OCI-LY7 (cell line): ENCODE data around the gene SYNGR4. TPM values are rescaled to one million over a fixed set of nuclear protein-coding genes. Genes with fewer than 3 reads are reported as not detected.
A peak's percentile ranks its signal among the peaks of the same experiment; 100 is the strongest.
"Not testable (repeated sequence)": the region's sequence is repeated elsewhere in the genome, so short reads cannot be mapped to it uniquely, and the experiment has no call there.

ENCODE experiments used
- BruUV-seq: library from RNA; stranded (reverse); fragments of 400-500 nt; replicated peaks from 2 replicates; lab custom pipeline; 2021; lab: Mats Ljungman, UMichigan
- CTCF ChIA-PET: fragments of 300-600 bp; sonication (Branson Sonifier 250); formaldehyde crosslinking; loops from one replicate; lab custom pipeline; 2022; ENCODE audit warnings: antibody characterized with exemption; ENCODE audit not compliant: unreplicated experiment; lab: Charles Lee
- POLR2A ChIA-PET: fragments of 300-600 bp; sonication (Branson Sonifier 250); formaldehyde crosslinking; loops from one replicate; lab custom pipeline; 2022; ENCODE audit warnings: antibody characterized with exemption; lab: Charles Lee
- DNase-seq: peaks from one replicate; pipeline ENCODE4 v3.0.0-alpha.2; 2015; ENCODE audit warnings: low spot score
- H2AFZ ChIP-seq: fragments of 200-600 bp; sonication (generic), shearing (Covaris generic); 2 replicates; pipeline ENCODE4 v1.6.1; 2014; ENCODE audit warnings: mild to moderate bottlenecking, antibody characterized with exemption, low read length, moderate library complexity
- H3K27ac ChIP-seq: fragments of 200-600 bp; sonication (generic); 2 replicates; pipeline ENCODE4 v1.5.1; 2014; ENCODE audit warnings: mixed run types, low read depth, mild to moderate bottlenecking, moderate library complexity, low read length, inconsistent platforms; ENCODE audit not compliant: poor library complexity, severe bottlenecking
- H3K36me3 ChIP-seq: fragments of 200-600 bp; sonication (generic); 2 replicates; pipeline ENCODE4 v1.6.1; 2014; ENCODE audit warnings: mild to moderate bottlenecking, antibody characterized with exemption, low read length, moderate library complexity, mixed read lengths; ENCODE audit not compliant: insufficient read depth
- H3K4me1 ChIP-seq: fragments of 200-600 bp; sonication (generic); 2 replicates; pipeline ENCODE4 v1.5.1; 2014; ENCODE audit warnings: mild to moderate bottlenecking, low read length; ENCODE audit not compliant: insufficient read depth, poor library complexity, severe bottlenecking
- H3K4me2 ChIP-seq: fragments of 200-600 bp; sonication (generic); 2 replicates; pipeline ENCODE4 v1.6.1; 2014; ENCODE audit warnings: mild to moderate bottlenecking, low read length
- H3K4me3 ChIP-seq: fragments of 200-600 bp; sonication (generic); 2 replicates; pipeline ENCODE4 v1.5.1; 2014; ENCODE audit warnings: mild to moderate bottlenecking, low read depth, low read length; ENCODE audit not compliant: poor library complexity, severe bottlenecking
- H3K79me2 ChIP-seq: fragments of 200-600 bp; sonication (generic); 2 replicates; pipeline ENCODE4 v1.6.1; 2016; ENCODE audit warnings: low read depth, mild to moderate bottlenecking, low read length, moderate library complexity, mixed read lengths; ENCODE audit not compliant: insufficient read depth
- H3K9me2 ChIP-seq: fragments of 200-600 bp; sonication (generic); 2 replicates; pipeline ENCODE4 v1.6.1; 2016; ENCODE audit warnings: mild to moderate bottlenecking, low read length, mixed read lengths; ENCODE audit not compliant: insufficient read depth
- H3K9me3 ChIP-seq: fragments of 200-600 bp; sonication (generic); 2 replicates; pipeline ENCODE4 v1.6.1; 2014; ENCODE audit warnings: mild to moderate bottlenecking, mixed run types, low read length, mixed read lengths
- H4K20me1 ChIP-seq: fragments of 200-600 bp; sonication (generic); 2 replicates; pipeline ENCODE4 v1.6.1; 2014; ENCODE audit warnings: mild to moderate bottlenecking, antibody characterized with exemption, low read length, moderate library complexity, mixed read lengths; ENCODE audit not compliant: insufficient read depth
- EZH2phosphoT487 ChIP-seq: fragments of 200-600 bp; sonication (generic); IDR thresholded peaks from 2 replicates; pipeline ENCODE4 v1.6.1; 2018; ENCODE audit warnings: low read depth, borderline replicate concordance, mild to moderate bottlenecking, mixed run types, antibody characterized with exemption, low read length, moderate library complexity, mixed read lengths
- intact Hi-C: fragments of 100-400 bp; cut with micrococcal nuclease; formaldehyde crosslinking; loops from one replicate; pipeline ENCODE4 v1.10.0; 2022; ENCODE audit not compliant: unreplicated experiment
- total RNA-seq, 2 experiments: library from RNA; depleted of rRNA in 1 of 2; stranded (reverse); fragments of >200 nt in 1 of 2; shearing (Covaris generic) in 1 of 2; gene quantifications; 2 replicates each; pipeline ENCODE4 v1.2.3, GENCODE V29; 2014 to 2022
- TF ChIP-seq, protein P1 (sequence below): fragments of 200-600 bp; sonication (generic); conservative IDR thresholded peaks from 2 replicates; pipeline ENCODE4 v1.5.1; 2014; ENCODE audit warnings: mild to moderate bottlenecking, antibody characterized with exemption, low read length, moderate library complexity, mixed read lengths

Gene SYNGR4
- total RNA-seq, 2 experiments from 2014 or later, result 0.38 to 1.2 TPM

DNA sequence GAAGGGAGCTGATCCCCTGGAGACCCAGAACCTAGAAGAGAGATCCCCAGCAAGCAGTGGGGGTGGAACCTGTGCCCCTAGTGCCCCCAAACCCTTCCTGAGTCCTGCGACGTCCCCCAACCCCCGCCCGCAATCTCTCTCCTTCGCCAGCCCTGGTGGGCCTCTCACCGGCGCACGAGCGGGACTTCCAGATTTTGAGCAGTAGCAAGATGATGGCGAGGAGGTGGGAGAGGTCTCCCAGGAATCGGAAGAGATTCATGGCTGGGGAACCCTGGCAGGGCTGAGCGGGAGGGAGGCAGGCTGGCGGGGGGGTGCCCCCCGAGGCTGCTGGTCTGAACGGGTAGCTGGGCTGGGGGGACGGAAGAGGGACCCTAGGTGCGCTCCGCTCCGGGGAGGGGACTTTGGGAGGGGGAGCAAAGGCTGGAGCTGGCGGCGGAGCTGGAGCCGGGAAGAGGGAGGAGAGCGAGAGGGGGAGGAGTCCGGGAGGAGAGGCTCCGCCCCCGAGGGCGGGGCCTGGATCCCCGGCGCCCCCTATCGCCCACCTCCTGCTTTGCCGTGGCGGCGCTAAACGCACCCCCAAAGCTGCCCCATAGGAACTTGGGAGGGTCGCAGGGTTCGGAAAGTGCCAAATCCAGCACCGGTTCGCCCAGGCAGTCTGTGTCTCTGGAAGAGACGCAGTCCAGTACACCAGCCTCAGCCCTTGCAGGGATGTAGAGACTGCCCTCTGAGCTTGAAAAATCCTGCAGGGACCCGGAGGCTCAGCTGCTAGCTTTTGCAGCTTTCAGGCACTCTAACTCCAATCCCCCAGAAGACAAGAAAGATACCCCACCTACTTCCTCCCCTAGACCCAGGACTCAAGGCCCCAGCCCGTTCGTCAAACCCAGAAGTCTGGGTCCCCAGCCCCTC, 27.2 kb downstream of the SYNGR4 start, which contains the start of gene KDELR1:
KDELR1 (minus strand) TSS at position 452 of the 906 bp plus-strand sequence; CDS start at position 259, 193 bp downstream.
- H3K79me2 ChIP-seq, result peaks cover 15% of the 10 kb centered on the region; the same call in 1 of the 2 replicates
- peak within 1 kb of the TSS; percentile 91 for H3K4me2 ChIP-seq
- H3K9me3 ChIP-seq, result no peaks in the 10 kb centered on the region
- no peaks in the 10 kb centered on the region for H4K20me1 ChIP-seq
- CTCF ChIA-PET, result interaction anchor here (1.0 kb wide), 1 partner anchor 40 kb away, joined by 3 read pairs; no protein-coding TSS in a partner anchor
- peaks cover 15% of the 10 kb centered on the region for H3K4me1 ChIP-seq
- TF ChIP-seq EZH2phosphoT487, result no peak
- TF ChIP-seq, protein P1, sequence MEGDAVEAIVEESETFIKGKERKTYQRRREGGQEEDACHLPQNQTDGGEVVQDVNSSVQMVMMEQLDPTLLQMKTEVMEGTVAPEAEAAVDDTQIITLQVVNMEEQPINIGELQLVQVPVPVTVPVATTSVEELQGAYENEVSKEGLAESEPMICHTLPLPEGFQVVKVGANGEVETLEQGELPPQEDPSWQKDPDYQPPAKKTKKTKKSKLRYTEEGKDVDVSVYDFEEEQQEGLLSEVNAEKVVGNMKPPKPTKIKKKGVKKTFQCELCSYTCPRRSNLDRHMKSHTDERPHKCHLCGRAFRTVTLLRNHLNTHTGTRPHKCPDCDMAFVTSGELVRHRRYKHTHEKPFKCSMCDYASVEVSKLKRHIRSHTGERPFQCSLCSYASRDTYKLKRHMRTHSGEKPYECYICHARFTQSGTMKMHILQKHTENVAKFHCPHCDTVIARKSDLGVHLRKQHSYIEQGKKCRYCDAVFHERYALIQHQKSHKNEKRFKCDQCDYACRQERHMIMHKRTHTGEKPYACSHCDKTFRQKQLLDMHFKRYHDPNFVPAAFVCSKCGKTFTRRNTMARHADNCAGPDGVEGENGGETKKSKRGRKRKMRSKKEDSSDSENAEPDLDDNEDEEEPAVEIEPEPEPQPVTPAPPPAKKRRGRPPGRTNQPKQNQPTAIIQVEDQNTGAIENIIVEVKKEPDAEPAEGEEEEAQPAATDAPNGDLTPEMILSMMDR, result peak; percentile 96
- H3K9me2 ChIP-seq, result no peaks in the 10 kb centered on the region
- H3K4me3 ChIP-seq, result peak within 1 kb of the TSS; percentile 88
- intact Hi-C loops, result loop anchor here (2.0 to 5.0 kb wide), 2 partner anchors 56 to 101 kb away; partner anchors contain the start of gene GRWD1
- peak; percentile 72 for DNase-seq
- H3K36me3 ChIP-seq, result peaks cover 30% of the 10 kb centered on the region
- H2AFZ ChIP-seq, result peak within 1 kb of the TSS; percentile 73
- BruUV-seq, result TSS peak; percentile 62
- peak within 1 kb of the TSS; percentile 56 for H3K27ac ChIP-seq
- POLR2A ChIA-PET, result interaction anchor here (0.6 to 0.9 kb wide), 3 partner anchors 9 to 27 kb away, joined by 3 read pairs; partner anchors contain the start of gene SYNGR4

DNA sequence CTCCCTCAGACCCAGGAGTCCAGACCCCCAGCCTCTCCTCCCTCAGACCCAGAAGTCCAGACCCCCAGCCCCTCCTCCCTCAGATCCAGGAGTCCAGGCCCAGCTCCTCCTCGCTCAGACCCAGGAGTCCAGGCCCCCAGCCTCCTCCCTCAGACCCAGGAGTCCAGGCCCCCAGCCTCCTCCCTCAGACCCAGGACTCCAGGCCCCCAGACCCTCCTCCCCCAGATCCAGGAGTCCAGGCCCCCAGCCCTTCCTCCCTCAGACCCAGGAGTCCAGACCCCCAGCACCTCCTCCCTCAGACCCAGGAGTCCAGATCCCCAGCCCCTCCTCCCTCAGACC, 27.8 kb downstream of the SYNGR4 start:
- H3K4me3 ChIP-seq, H4K20me1 ChIP-seq, H3K9me3 ChIP-seq, H3K9me2 ChIP-seq, H2AFZ ChIP-seq, CTCF ChIA-PET, BruUV-seq, DNase-seq, H3K27ac ChIP-seq: not testable (repeated sequence)
- H3K4me2 ChIP-seq, result peak overlapping the region; percentile 91
- peaks cover 24% of the 10 kb centered on the region for H3K36me3 ChIP-seq
- intact Hi-C loops, result loop anchor here (5.0 kb wide), 1 partner anchor 55 kb away; the partner anchor contains the start of gene GRWD1
- H3K4me1 ChIP-seq, result peaks cover 15% of the 10 kb centered on the region
- H3K79me2 ChIP-seq, result peaks cover 15% of the 10 kb centered on the region; the same call in 1 of the 2 replicates
- POLR2A ChIA-PET, result interaction anchor here (0.8 to 0.9 kb wide), 2 partner anchors 9 to 28 kb away, joined by 3 read pairs; partner anchors contain the start of gene SYNGR4

DNA sequence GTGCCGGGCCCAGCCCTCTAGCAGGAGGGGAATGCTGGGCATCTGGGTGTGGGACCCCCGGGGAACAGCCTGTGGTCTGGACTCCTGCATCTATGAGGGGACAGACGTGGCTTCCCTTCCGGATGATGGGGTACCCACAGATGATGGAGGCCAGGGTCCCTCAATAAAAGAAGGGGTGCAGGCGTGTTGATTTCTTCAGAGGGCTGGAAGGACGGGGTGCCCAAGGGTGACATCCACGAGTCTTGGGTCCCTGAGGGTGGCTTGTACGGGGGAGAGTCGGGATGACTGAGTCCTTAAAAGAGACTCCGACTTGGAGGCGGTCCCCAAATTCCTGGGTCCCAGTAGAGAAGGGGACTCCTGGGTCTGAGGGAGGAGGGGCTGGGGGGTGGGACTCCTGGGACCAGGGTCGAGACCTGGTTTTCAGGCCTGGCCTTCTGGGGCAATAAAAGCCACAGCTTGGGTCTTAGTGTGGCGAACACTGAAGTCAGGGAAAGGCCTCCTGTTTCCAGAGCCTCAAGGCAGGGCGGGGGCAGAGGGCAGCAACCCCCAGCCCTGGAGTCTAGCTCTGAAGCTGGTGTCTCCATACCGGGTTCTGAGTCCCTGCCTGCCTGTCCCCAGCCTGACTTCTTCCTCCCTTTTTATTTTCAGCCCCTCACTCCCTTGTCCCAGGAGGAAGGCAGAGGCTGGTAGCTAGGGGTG, 28.8 kb downstream of the SYNGR4 start:
- H3K79me2 ChIP-seq, result peaks cover 15% of the 10 kb centered on the region; the same call in 1 of the 2 replicates

More for the DNA sequence above, 28.8 kb downstream of the SYNGR4 start:
- no TSS peak for BruUV-seq
- no peak overlapping the region for H3K27ac ChIP-seq
- DNase-seq, result no peak
- peaks cover 19% of the 10 kb centered on the region for H3K4me1 ChIP-seq
- H3K4me3 ChIP-seq, result no peak overlapping the region
- H3K9me3 ChIP-seq, result no peaks in the 10 kb centered on the region
- ChIA-PET POLR2A (interaction anchor here (0.6 kb wide), 1 partner anchor 61 kb away, joined by 3 read pairs; no protein-coding TSS in a partner anchor), CTCF (no interaction called here)
- no peak for TF ChIP-seq EZH2phosphoT487
- TF ChIP-seq, protein P1, result no peak
- no peak overlapping the region for H3K4me2 ChIP-seq
- H4K20me1 ChIP-seq, result no peaks in the 10 kb centered on the region
- no peak overlapping the region for H2AFZ ChIP-seq
- intact Hi-C loops, result loop anchor here (5.0 kb wide), 1 partner anchor 54 kb away; the partner anchor contains the start of gene GRWD1
- peaks cover 14% of the 10 kb centered on the region; the same call in 1 of the 2 replicates for H3K36me3 ChIP-seq
- H3K9me2 ChIP-seq, result no peaks in the 10 kb centered on the region
